ENCODE measurements around the gene ARID3B. TPM values are rescaled to one million over a fixed set of nuclear protein-coding genes. Genes with fewer than 3 reads are reported as not detected.
A peak's percentile ranks its signal among the peaks of the same experiment; 100 is the strongest.

ARID3B gene
- total RNA-seq, 2 experiments from 2014 or later = 25.0 to 27.9 TPM

DNA sequence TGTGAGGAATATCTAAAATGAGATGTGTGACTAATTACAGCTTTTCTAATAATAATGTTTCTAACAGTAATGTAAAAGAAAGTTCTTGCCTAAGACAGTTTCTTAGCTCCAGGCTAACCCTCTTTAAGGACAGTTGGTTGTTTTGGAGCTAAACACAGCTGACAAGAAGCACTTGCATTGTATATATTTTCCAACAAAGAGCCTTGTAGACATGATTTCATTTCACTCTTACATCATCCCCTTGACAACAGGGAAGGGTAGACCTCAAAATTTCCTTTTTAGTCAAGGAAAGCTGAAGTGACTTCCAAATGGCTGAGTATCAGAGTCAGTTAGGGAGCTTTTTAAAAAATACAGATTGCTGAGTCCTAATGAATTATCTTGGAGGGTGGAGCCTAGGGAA lies 4.1 kb downstream of the ARID3B start:
- TF ChIP-seq CTCF (IDR thresholded peaks at IDR 0.05) = no peak
- DNase-seq = no peak
- Histone ChIP-seq H3K9me3 (ENCODE audit: control insufficient read depth in 1 of 2, insufficient read depth in 1 of 2, low read length in 2 of 2) (no peaks in the 10 kb centered on the region), H3K36me3 (ENCODE audit: insufficient read depth, low read length) (peaks cover 29% of the 10 kb centered on the region), H3K4me1 (ENCODE audit: insufficient read depth, low read length) (peaks cover 68% of the 10 kb centered on the region), H3K27ac (ENCODE audit: low read depth in 1 of 2, low read length in 2 of 2) (no peak overlapping the region), H3K27me3 (ENCODE audit: control insufficient read depth in 1 of 2, insufficient read depth in 2 of 2, low read length in 2 of 2) (no peaks in the 10 kb centered on the region), H3K4me3 (ENCODE audit: low read length) (no peak overlapping the region)
- no peak overlapping the region for H3K4me3 Mint-ChIP-seq
- H3K36me3 Mint-ChIP-seq (ENCODE audit: low read depth) = peaks cover 67% of the 10 kb centered on the region
- CTCF ChIA-PET = interaction anchor here (1.3 kb wide), 1 partner anchor 163 kb away, joined by 4 read pairs; no protein-coding TSS in a partner anchor
- no peaks in the 10 kb centered on the region for H3K27me3 Mint-ChIP-seq
- H3K27ac Mint-ChIP-seq = peak overlapping the region; percentile 81
- ATAC-seq (ENCODE audit: poor library complexity) = no peak
- intact Hi-C loops (cut with DNase I, micrococcal nuclease) = loop anchor here (10.0 kb wide), 6 partner anchors 240 to 1100 kb away; partner anchors contain the start of genes COX5A (in 1 of the 2), CSK (in 1 of the 2), IMP3 (in 1 of the 2) and NPTN (in 1 of the 2)
- H3K4me1 Mint-ChIP-seq (ENCODE audit: low read depth) = peaks cover 83% of the 10 kb centered on the region
- POLR2A ChIA-PET = interaction anchor here (2.2 kb wide), 1 partner anchor 70 kb away, joined by 25 read pairs; the partner anchor contains the start of gene CLK3
- no peaks in the 10 kb centered on the region for H3K9me3 Mint-ChIP-seq

DNA sequence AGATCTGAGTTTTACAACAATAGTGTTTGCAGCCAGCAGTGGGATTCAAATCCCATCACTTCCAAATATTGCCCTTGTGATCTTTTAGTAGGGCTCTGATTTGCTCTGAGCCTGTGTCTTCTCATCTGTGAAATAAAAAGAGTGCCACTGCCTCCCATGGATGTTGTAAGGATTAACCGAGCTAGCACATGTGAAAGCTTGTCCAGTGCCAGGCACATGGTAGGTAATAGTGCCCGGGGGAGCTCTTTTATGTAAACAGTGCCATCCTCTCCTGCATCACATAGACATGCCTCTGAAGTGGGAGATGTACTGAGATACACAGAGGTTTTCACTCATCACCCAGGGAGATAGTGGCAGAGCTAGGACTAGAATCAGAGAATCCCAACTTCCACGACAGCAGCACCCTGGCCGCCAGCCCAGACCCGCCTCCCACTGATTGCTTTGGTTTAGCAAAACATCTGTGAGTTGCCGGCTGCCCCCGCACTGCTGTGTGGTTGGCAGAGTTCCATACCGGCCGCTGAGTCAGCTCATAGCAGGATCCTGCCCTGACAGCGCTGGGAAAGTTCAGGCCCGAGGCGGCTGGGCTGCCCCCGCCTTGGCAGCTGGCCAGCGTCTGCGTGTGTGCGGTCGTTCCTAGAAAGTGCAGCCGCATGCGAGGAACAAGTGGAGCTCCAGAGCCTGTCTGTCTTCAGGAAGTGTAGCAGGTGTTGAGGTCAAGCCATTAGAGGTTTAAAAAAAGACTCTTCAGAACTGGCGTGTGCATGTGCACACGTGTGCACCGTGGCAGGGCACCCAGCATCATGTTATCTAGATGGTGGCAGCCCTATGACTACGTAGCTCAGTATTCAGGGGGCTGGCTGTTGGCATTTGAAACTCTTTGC lies 5.0 kb downstream of the ARID3B start:
- Histone ChIP-seq H3K36me3 (ENCODE audit: insufficient read depth, low read length) (peaks cover 37% of the 10 kb centered on the region), H3K4me3 (ENCODE audit: low read length) (peak overlapping the region; percentile 23), H3K27ac (ENCODE audit: low read depth in 1 of 2, low read length in 2 of 2) (peak overlapping the region; percentile 27 to 45), H3K27me3 (ENCODE audit: control insufficient read depth in 1 of 2, insufficient read depth in 2 of 2, low read length in 2 of 2) (no peaks in the 10 kb centered on the region), H3K9me3 (ENCODE audit: control insufficient read depth in 1 of 2, insufficient read depth in 1 of 2, low read length in 2 of 2) (no peaks in the 10 kb centered on the region), H3K4me1 (ENCODE audit: insufficient read depth, low read length) (peaks cover 63% of the 10 kb centered on the region)
- peaks cover 68% of the 10 kb centered on the region for H3K36me3 Mint-ChIP-seq (ENCODE audit: low read depth)
- H3K4me1 Mint-ChIP-seq (ENCODE audit: low read depth) = peaks cover 79% of the 10 kb centered on the region
- CTCF ChIA-PET = interaction anchor here (0.8 to 1.3 kb wide), 3 partner anchors 26 to 241 kb away, joined by 3 to 4 read pairs (median 3); no protein-coding TSS in a partner anchor
- POLR2A ChIA-PET = interaction anchor here (0.9 to 2.2 kb wide), 5 partner anchors 15 to 70 kb away, joined by 3 to 25 read pairs (median 4); partner anchors contain the start of gene CLK3
- intact Hi-C loops (cut with DNase I, micrococcal nuclease) = loop anchor here (10.0 kb wide), 6 partner anchors 239 to 1099 kb away; partner anchors contain the start of genes COX5A (in 1 of the 2), CSK (in 1 of the 2), IMP3 (in 1 of the 2) and NPTN (in 1 of the 2)
- peak; percentile 59 to 95 (median 82) for DNase-seq
- peak overlapping the region; percentile 61 for H3K4me3 Mint-ChIP-seq
- ATAC-seq (ENCODE audit: poor library complexity) = peak; percentile 54
- H3K9me3 Mint-ChIP-seq = no peaks in the 10 kb centered on the region
- no peaks in the 10 kb centered on the region for H3K27me3 Mint-ChIP-seq
- H3K27ac Mint-ChIP-seq = peak overlapping the region; percentile 81
- TF ChIP-seq CTCF (IDR thresholded peaks at IDR 0.05) = no peak

DNA sequence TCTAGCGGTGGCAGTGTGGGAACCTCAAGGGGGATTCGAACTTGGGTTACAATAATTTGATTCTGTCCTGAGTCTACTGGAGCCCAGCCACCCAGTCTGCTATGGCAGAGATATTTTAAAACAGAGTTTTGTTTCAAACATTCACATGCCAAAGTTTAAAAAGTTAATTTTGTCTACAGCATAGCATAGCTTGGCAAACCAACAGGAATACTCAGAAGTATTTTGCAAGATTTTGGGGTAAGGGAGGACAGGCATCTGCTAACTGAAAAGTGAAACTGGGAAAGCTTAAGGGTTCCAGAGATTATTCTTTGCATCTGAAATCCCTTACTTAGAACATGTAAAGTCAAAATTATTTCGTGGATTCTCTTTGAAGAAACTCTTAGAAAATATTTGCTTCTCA lies 6.6 kb downstream of the ARID3B start:
- DNase-seq (no peak), ATAC-seq (ENCODE audit: poor library complexity) (no peak)
- Mint-ChIP-seq H3K27ac (no peak overlapping the region), H3K4me3 (no peak overlapping the region), H3K27me3 (no peaks in the 10 kb centered on the region), H3K36me3 (ENCODE audit: low read depth) (peaks cover 76% of the 10 kb centered on the region), H3K9me3 (no peaks in the 10 kb centered on the region), H3K4me1 (ENCODE audit: low read depth) (peaks cover 78% of the 10 kb centered on the region)
- H3K9me3 ChIP-seq (ENCODE audit: control insufficient read depth in 1 of 2, insufficient read depth in 1 of 2, low read length in 2 of 2) = no peaks in the 10 kb centered on the region
- no peak for TF ChIP-seq CTCF (IDR thresholded peaks at IDR 0.05)
- H3K27ac ChIP-seq (ENCODE audit: low read depth in 1 of 2, low read length in 2 of 2) = no peak overlapping the region
- intact Hi-C loops (cut with DNase I, micrococcal nuclease) = loop anchor here (10.0 kb wide), 6 partner anchors 237 to 1097 kb away; partner anchors contain the start of genes COX5A (in 1 of the 2), CSK (in 1 of the 2), IMP3 (in 1 of the 2) and NPTN (in 1 of the 2)
- H3K36me3 ChIP-seq (ENCODE audit: insufficient read depth, low read length) = peaks cover 51% of the 10 kb centered on the region
- ChIA-PET CTCF (no interaction called here), POLR2A (no interaction called here)
- no peak overlapping the region for H3K4me3 ChIP-seq (ENCODE audit: low read length)
- H3K27me3 ChIP-seq (ENCODE audit: control insufficient read depth in 1 of 2, insufficient read depth in 2 of 2, low read length in 2 of 2) = no peaks in the 10 kb centered on the region
- peaks cover 53% of the 10 kb centered on the region for H3K4me1 ChIP-seq (ENCODE audit: insufficient read depth, low read length)
